Cardiac muscle cell (in vitro differentiated cells and primary cell): ENCODE results near the gene CMTR1. TPM values are rescaled to one million over a fixed set of nuclear protein-coding genes. Genes with fewer than 3 reads are reported as not detected.

Experiments
- DNase-seq, 2 donors: peaks; one replicate each; pipeline versions ENCODE4 v3.0.0 to v3.0.0-alpha.2; 2010 to 2017; ENCODE audit warnings: low read depth in 1 of 2, low spot score in 1 of 2
- H3K27ac ChIP-seq: fragments of 200-600 bp; sonication (generic); 2 replicates; pipeline ENCODE4 v1.5.1; 2016
- H3K27me3 ChIP-seq: fragments of 200-600 bp; sonication (generic); 2 replicates; pipeline ENCODE4 v1.6.0; 2016; ENCODE audit warnings: control low read depth
- H3K36me3 ChIP-seq: fragments of 200-600 bp; sonication (generic); 2 replicates; pipeline ENCODE4 v1.5.1; 2016; ENCODE audit warnings: control low read depth
- H3K4me1 ChIP-seq: fragments of 200-600 bp; sonication (generic); 2 replicates; pipeline ENCODE4 v1.8.1; 2017; ENCODE audit warnings: low read depth, mild to moderate bottlenecking, mixed run types
- H3K4me3 ChIP-seq: fragments of 200-600 bp; sonication (generic); 2 replicates; pipeline ENCODE4 v1.5.1; 2016; ENCODE audit warnings: mild to moderate bottlenecking
- H3K9me3 ChIP-seq: fragments of 200-600 bp; sonication (generic); 2 replicates; pipeline ENCODE4 v1.5.1; 2017; ENCODE audit warnings: low read depth, mild to moderate bottlenecking, control low read depth
- polyA plus RNA-seq: library from polyadenylated mRNA; unstranded; fragments of >200 nt; fragmentation: Nextera tagmentation; extraction: Ambion mirVana; gene quantifications from 2 replicates; pipeline ENCODE4 v1.2.1, GENCODE V29; 2016
- total RNA-seq: library from RNA; depleted of rRNA; stranded (reverse); fragments of >200 nt; gene quantifications from 2 replicates; pipeline ENCODE4 v1.2.3, GENCODE V29; 2016
- TF ChIP-seq, protein P1 (sequence below): IDR thresholded peaks from 2 replicates; pipeline ENCODE4 v1.5.1; 2012; ENCODE audit warnings: low read depth, mild to moderate bottlenecking, low read length

The CMTR1 gene
- total and polyA plus RNA-seq, 2 experiments from 2014 or later, result 41.2 to 53.3 TPM

DNA sequence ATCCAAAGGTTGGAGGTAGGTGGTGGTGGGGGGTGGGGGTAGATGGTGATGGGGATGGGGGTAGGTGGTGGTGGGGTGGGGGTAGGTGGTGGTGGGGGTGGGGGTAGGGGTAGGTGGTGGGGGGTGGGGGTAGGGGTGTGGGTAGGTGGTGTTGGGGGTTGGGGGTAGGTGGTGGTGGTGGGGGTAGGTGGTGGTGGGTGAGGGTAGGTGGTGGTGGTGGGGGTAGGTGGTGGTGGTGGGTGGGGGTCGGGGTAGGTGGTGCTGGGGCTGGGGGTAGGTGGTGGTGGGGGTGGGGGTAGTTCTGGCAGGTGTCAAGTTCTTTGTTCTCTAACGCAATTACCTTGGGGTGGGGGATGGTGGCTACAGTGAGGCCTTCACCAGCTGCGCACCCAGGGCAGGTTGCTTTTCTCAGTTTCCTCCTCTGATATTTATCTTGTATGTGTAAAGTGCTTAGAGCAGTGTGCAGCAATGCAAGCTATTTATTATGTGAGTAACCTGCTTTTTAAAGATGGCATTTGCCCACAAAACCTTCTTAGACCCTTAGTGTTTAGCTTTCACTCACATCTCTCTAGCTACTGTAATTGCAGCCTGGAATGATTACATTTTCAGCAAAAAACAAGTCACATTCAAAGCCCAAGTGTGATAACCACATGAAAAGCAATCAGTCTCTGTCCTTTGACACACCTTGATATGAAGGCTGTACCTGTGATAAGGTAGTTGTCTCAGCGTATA is 74.8 kb downstream of the CMTR1 start:
- Histone ChIP-seq H3K9me3 (no peaks in the 10 kb centered on the region), H3K4me3 (no peak overlapping the region), H3K36me3 (no peaks in the 10 kb centered on the region), H3K4me1 (peaks cover 3% of the 10 kb centered on the region), H3K27ac (no peak overlapping the region), H3K27me3 (peaks cover 19% of the 10 kb centered on the region)
- no peak for DNase-seq
- TF ChIP-seq, protein P1, sequence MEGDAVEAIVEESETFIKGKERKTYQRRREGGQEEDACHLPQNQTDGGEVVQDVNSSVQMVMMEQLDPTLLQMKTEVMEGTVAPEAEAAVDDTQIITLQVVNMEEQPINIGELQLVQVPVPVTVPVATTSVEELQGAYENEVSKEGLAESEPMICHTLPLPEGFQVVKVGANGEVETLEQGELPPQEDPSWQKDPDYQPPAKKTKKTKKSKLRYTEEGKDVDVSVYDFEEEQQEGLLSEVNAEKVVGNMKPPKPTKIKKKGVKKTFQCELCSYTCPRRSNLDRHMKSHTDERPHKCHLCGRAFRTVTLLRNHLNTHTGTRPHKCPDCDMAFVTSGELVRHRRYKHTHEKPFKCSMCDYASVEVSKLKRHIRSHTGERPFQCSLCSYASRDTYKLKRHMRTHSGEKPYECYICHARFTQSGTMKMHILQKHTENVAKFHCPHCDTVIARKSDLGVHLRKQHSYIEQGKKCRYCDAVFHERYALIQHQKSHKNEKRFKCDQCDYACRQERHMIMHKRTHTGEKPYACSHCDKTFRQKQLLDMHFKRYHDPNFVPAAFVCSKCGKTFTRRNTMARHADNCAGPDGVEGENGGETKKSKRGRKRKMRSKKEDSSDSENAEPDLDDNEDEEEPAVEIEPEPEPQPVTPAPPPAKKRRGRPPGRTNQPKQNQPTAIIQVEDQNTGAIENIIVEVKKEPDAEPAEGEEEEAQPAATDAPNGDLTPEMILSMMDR, result no peak

DNA sequence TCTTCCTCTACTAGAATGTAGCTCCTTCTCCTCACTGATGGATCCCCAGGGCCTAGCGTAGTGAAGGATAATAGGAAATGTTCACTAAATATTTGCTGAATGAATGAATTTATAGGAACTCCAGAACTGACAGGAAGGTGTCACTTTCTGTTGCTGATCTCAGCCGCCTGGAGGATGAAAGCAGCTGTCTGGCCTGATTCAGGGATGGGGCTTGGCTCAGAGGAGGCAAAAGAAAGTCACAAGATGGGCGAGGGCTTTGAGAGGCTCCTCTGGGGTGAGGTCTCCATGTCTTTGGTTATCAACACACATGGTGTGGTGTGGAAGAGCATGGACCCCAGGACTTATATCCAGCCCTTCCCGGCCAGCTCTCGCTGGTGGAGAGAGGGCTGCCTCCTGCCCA is 78.2 kb downstream of the CMTR1 start:
- peaks cover 38% of the 10 kb centered on the region for H3K27me3 ChIP-seq

GRCh38 chr6:37511910-37512399 is 78.9 kb downstream of the CMTR1 start:
- TF ChIP-seq, protein P1, result no peak
- Histone ChIP-seq H3K9me3 (no peaks in the 10 kb centered on the region), H3K27me3 (peaks cover 38% of the 10 kb centered on the region), H3K4me3 (no peak overlapping the region), H3K27ac (no peak overlapping the region), H3K36me3 (no peaks in the 10 kb centered on the region), H3K4me1 (peaks cover 7% of the 10 kb centered on the region)
- no peak for DNase-seq

More for the DNA sequence above, 78.2 kb downstream of the CMTR1 start:
- no peak overlapping the region for H3K4me3 ChIP-seq
- H3K4me1 ChIP-seq, result peaks cover 7% of the 10 kb centered on the region
- TF ChIP-seq, protein P1, result no peak
- H3K27ac ChIP-seq, result no peak overlapping the region
- no peak for DNase-seq
- no peaks in the 10 kb centered on the region for H3K9me3 ChIP-seq
- no peaks in the 10 kb centered on the region for H3K36me3 ChIP-seq

- no peak overlapping the region for H3K27ac ChIP-seq
- no peaks in the 10 kb centered on the region for H3K9me3 ChIP-seq
- peaks cover 7% of the 10 kb centered on the region for H3K4me1 ChIP-seq
- peak in 1 of 2 donors; percentile 23 for DNase-seq
- peaks cover 38% of the 10 kb centered on the region for H3K27me3 ChIP-seq
- TF ChIP-seq, protein P1, result no peak
- H3K4me3 ChIP-seq, result no peak overlapping the region
- no peaks in the 10 kb centered on the region for H3K36me3 ChIP-seq
These were observed 79.5 kb downstream of the CMTR1 start for GRCh38 chr6:37512400-37513011.

DNA sequence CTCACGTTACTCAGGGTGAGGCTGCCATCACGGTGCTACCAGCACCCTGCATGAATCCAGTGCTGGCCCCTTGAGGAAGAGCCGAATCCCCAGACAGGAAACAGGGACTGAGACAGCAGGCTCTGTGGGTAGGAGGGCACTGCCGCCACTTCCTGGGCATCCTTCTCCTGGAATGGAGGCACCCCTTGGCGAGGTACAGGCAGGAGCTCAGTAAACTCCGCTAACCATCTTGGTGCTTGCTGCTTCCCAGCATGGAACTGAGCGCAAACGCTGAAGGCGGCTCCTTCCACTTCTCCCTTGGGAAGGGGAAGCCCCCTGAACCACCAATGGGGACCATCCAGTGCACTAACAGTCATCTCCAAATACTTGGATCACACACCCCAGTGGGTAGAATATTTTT is 80.1 kb downstream of the CMTR1 start:
- TF ChIP-seq, protein P1, result no peak
- Histone ChIP-seq H3K4me3 (no peak overlapping the region), H3K27ac (no peak overlapping the region), H3K27me3 (peaks cover 38% of the 10 kb centered on the region), H3K9me3 (no peaks in the 10 kb centered on the region), H3K36me3 (no peaks in the 10 kb centered on the region), H3K4me1 (peaks cover 7% of the 10 kb centered on the region)
- DNase-seq, result no peak
